GM18867 (cell line): ENCODE results near the gene WIPI1.
A peak's percentile ranks its signal among the peaks of the same experiment; 100 is the strongest.

Experiments
- ATAC-seq: cut with Tn5 transposase; IDR thresholded peaks from one replicate; pipeline ENCODE4 v1.9.1; 2021; ENCODE audit warnings: mild to moderate bottlenecking, moderate library complexity; ENCODE audit not compliant: unreplicated experiment

WIPI1 gene

GRCh38 chr17:68461122-68461539 lies 3.8 kb upstream of the WIPI1 start:
- no peak for ATAC-seq

GRCh38 chr17:68460715-68461114 lies 3.4 kb upstream of the WIPI1 start:
- ATAC-seq, result no peak

GRCh38 chr17:68460146-68460545 lies 2.9 kb upstream of the WIPI1 start:
- no peak for ATAC-seq

- peak; percentile 28 for ATAC-seq
Measured at GRCh38 chr17:68459037-68459639, 1.8 kb upstream of the WIPI1 start.

- ATAC-seq, result peak; percentile 27
Measured at GRCh38 chr17:68458260-68459036, 1.2 kb upstream of the WIPI1 start.

GRCh38 chr17:68457539-68458259 lies 403 bp upstream of the WIPI1 start:
- ATAC-seq, result peak; percentile 71

GRCh38 chr17:68456339-68457167 lies 743 bp downstream of the WIPI1 start:
- ATAC-seq, result no peak

GRCh38 chr17:68455901-68456338 lies 1.4 kb downstream of the WIPI1 start:
- no peak for ATAC-seq

- ATAC-seq, result no peak
Measured at GRCh38 chr17:68453991-68454665, 3.2 kb downstream of the WIPI1 start.

GRCh38 chr17:68452724-68453290 lies 4.5 kb downstream of the WIPI1 start:
- ATAC-seq, result no peak

- ATAC-seq, result no peak
Measured at GRCh38 chr17:68451670-68452354, 5.5 kb downstream of the WIPI1 start.

- ATAC-seq, result no peak
Measured at GRCh38 chr17:68450801-68451200, 6.5 kb downstream of the WIPI1 start.

GRCh38 chr17:68450391-68450790 lies 6.9 kb downstream of the WIPI1 start:
- ATAC-seq, result no peak

- no peak for ATAC-seq
Measured at GRCh38 chr17:68449021-68449739, 8.1 kb downstream of the WIPI1 start.

- no peak for ATAC-seq
Measured at GRCh38 chr17:68446626-68447041, 10.7 kb downstream of the WIPI1 start.

GRCh38 chr17:68445671-68446070 lies 11.6 kb downstream of the WIPI1 start:
- no peak for ATAC-seq

- ATAC-seq, result no peak
Measured at GRCh38 chr17:68443972-68444464, 13.3 kb downstream of the WIPI1 start.

GRCh38 chr17:68441070-68441770 lies 16.1 kb downstream of the WIPI1 start:
- ATAC-seq, result no peak
